HG03575 (cell line): Measurements from ENCODE around the gene GAS7.

ENCODE experiments used
- ATAC-seq: cut with Tn5 transposase; IDR thresholded peaks from one replicate; pipeline ENCODE4 v1.9.1; 2021; ENCODE audit not compliant: unreplicated experiment, insufficient number of reproducible peaks, low FRiP score; ENCODE audit errors: extremely low read depth

The GAS7 gene

GRCh38 chr17:10092595-10092994 lies 105.8 kb downstream of the GAS7 start:
- ATAC-seq = no peak

DNA sequence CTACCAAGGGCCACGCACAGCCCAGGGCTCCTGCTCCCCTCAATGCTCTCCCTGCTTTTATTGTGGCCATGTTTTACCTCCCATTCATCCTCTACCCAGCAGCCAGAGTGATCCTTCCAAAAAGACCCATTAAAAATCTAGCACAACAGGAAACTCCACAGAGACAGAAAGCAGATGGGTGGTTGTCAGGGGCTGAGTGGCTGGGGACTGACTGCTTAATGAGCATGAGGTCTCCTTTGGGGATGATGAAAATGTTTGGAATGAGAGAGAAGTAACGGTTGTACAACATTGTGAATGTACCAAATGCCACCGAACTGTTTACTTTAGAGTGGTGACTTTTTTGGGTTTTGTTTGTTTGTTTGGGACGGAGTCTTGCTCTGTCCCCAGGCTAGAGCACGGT lies 107.4 kb downstream of the GAS7 start:
- ATAC-seq = no peak

DNA sequence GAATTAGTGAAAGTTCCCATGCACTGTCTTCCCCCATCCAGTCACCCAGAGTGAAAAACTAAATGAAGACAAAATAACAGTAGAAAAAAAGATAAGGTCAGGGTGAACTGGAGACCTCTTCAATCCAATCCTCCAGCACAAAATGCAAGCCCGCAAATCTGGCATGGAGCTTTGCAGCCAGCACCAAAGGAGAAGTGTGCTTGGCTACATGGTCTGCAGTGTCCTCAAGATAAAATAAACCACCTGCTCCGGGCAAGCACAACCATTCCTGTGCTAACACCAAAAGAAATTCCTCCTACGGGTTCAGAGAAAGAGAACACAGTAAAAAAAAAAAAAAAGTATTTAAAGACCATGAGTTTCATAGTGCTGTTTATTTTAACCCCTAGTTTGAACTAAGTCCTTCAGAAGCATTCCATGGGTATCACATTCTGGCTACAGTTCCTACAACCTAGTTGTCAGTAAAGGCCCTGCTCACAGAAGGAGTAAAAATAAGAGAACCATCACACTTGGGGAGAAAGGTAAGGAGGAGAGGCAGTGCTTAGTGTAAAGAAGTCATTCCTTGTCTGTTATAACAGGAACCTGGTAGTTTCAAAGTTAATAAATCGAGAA lies 109.1 kb downstream of the GAS7 start:
- ATAC-seq = no peak

DNA sequence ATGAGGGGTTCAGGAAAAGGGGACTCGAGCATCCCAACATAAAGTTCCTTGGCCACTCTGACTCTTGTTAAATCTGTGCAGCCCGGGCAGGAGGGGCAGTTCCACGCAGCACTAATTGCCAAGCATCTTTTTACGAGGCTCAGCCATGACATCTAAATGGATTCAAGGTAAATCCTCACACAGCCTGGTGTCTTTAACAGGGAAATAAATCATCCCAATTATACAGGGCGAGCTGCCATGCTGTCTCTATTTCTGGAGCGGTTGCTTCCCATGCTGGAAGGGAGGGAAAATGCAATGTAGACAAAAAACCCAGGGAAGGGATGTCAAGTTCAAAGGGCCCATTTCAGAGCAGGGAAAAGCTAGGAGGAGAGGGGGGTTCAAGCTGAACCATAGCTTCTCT lies 110.0 kb downstream of the GAS7 start:
- no peak for ATAC-seq

DNA sequence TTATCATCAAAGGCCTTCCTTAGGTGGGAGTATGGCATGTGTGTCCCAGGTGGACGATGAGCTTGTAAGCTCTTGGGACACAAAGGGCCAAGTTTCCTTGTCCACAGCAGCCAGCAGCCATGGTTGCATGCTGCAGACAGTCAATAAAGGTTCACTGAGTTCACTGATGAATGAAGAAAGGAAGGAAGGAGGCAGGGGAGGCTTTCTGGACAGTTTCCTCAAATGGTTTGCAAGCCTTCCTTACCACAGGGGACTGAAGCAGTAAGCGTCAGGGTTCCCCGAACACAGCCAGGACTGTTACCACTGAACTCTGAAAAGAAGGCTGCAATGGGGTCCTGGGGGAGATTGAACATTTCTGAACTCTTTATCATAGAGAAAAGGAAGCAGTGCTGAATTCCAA lies 111.1 kb downstream of the GAS7 start:
- ATAC-seq = no peak

DNA sequence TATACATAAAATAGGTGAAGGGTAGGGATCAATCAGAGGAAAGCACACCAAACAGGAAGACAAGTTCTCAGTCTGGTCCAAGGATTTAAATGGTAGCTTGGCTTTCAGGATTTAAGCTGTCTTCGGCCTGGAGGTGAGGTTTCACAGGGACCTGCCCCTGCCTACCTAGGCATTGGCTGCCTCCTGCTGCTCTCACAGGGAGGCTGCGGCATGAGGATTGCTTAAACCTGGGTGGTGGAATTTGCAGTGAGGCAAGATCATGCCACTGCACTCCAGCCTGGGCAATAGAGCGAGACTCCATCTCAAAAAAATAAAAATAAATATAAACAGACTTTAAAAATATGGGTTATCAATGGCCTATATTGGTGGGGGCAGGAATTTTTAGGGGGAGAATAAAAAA lies 114.5 kb downstream of the GAS7 start:
- ATAC-seq = no peak

DNA sequence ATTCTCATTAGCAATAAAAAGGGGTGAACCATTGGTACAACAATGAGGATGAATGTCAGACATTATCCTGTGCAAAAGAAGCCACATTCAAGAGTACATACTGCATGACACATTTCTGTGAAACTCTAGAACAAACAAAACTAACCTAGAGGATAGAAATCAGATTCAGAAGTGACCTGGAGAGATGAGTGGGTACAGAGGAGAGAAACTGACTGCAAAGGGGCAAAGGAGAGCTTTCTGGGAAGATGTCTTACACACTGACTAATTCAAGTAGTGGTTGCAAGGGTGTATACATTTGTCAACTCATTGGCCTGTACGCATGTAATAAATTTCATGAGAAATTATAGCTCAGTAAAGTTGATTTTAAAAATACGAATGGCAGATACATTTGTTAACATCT lies 115.6 kb downstream of the GAS7 start:
- no peak for ATAC-seq

DNA sequence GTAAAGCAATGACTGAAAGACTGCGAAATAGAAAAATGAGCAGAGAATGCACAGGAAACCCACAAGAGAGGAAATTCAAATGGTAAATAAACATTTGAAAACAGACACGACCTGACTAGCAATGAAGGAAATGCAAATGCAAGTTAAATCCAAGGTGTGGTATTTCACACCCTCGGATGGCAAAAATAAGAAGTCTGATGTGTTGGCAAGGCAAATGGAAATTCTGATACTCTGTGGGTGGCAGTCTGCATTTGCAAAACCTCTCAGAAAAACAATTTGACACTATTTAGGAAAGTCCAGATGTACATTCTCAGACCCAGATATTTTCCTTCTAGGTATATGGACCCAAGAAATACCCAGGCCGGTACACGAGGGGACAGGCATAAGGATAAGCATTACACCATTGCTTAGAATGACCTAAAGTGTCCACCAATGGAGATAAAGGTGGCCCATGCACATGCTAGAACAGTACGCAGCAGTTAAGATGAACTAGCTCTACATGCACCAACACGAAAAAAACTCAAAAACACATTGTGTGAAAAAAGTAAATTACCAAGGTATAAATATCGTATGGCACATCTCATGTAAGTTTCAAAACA lies 116.7 kb downstream of the GAS7 start:
- no peak for ATAC-seq

- no peak for ATAC-seq
These were observed 120.7 kb downstream of the GAS7 start for GRCh38 chr17:10077561-10078299.

- ATAC-seq = no peak
These were observed 122.5 kb downstream of the GAS7 start for GRCh38 chr17:10075919-10076318.

GRCh38 chr17:10073941-10074340 lies 124.5 kb downstream of the GAS7 start:
- no peak for ATAC-seq

- ATAC-seq = no peak
These were observed 125.6 kb downstream of the GAS7 start for GRCh38 chr17:10072556-10073425.

- ATAC-seq = no peak
These were observed 126.3 kb downstream of the GAS7 start for GRCh38 chr17:10072086-10072485.

GRCh38 chr17:10071141-10071540 lies 127.3 kb downstream of the GAS7 start:
- ATAC-seq = no peak

GRCh38 chr17:10070690-10071089 lies 127.7 kb downstream of the GAS7 start:
- no peak for ATAC-seq

- ATAC-seq = no peak
These were observed 129.1 kb downstream of the GAS7 start for GRCh38 chr17:10069301-10069700.

DNA sequence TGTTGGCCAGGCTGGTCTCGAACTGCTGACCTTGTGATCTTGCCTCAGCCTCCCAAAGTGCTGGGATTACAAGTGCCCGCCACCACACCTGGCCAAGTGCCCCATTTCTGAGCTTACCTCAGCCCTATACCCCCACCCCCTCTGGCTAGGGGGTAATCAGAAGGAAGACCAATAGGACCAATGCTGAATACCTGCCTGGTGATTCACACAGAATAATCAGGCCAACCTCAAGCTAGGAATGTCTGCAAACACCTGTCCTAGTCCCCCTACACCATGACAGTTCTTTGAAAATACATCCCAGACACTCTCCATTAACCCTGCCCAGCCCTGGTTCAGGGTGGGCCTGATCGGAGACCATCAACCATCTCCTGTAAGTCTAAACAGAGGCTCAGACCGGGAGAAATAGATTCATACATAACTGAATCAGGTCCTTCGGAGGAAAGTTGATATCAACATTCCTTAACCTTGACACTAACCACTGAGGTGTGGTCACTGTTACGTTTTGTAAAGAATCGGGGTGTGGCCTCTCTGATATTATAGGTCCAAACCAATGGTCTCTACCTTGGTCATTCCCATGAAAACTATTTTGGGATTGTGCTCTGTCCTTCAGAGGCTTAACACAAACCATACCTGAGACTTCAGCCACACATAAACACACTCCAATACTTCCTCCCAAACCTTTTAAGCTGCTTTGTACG lies 130.8 kb downstream of the GAS7 start:
- no peak for ATAC-seq

- ATAC-seq = no peak
These were observed 133.9 kb downstream of the GAS7 start for GRCh38 chr17:10064536-10064935.

- ATAC-seq = no peak
These were observed 134.6 kb downstream of the GAS7 start for GRCh38 chr17:10063730-10064241.
